ENCODE measurements around the gene IL12RB2. TPM values are rescaled to one million over a fixed set of nuclear protein-coding genes. Genes with fewer than 3 reads are reported as not detected.

IL12RB2 gene
- total RNA-seq, 1 experiment from 2014 or later: 0.22 TPM

GRCh38 chr1:67308136-67308535, 463 bp downstream of the IL12RB2 start (continued):
- TF ChIP-seq CTCF (IDR thresholded peaks at IDR 0.05 in 2 of 3, conservative IDR thresholded peaks at IDR 0.05 in 1 of 3; ENCODE audit: borderline replicate concordance in 1 of 3, insufficient read depth in 1 of 3, low read depth in 2 of 3, low read length in 2 of 3) (no peak), SIN3A (IDR thresholded peaks at IDR 0.05; ENCODE audit: low read depth) (no peak), MAX (IDR thresholded peaks at IDR 0.05) (no peak)

GRCh38 chr1:67312615-67313014, 4.9 kb downstream of the IL12RB2 start:
- BruUV-seq (replicated peaks): no TSS peak
- Histone ChIP-seq H3K79me2 (ENCODE audit: insufficient read depth, low read length) (no peaks in the 10 kb centered on the region), H3K36me3 (ENCODE audit: control insufficient read depth in 1 of 2, insufficient read depth in 2 of 2, low read length in 2 of 2) (no peaks in the 10 kb centered on the region), H3K4me2 (ENCODE audit: low read length) (no peak overlapping the region), H3K27ac (ENCODE audit: low read depth, low read length) (no peak overlapping the region), H3K4me1 (ENCODE audit: control insufficient read depth in 1 of 2, insufficient read depth in 2 of 2, low read length in 2 of 2) (no peaks in the 10 kb centered on the region), H3K9ac (ENCODE audit: low read length) (no peak overlapping the region), H4K20me1 (ENCODE audit: insufficient read depth) (no peaks in the 10 kb centered on the region), H3K4me3 (replicated peaks in 1 of 2; ENCODE audit: low read depth in 1 of 2, low read length in 2 of 2) (no peak overlapping the region), H3K9me3 (ENCODE audit: control insufficient read depth in 1 of 2, insufficient read depth in 1 of 2, low read depth in 1 of 2, low read length in 2 of 2) (no peaks in the 10 kb centered on the region), H3K9me2 (ENCODE audit: insufficient read depth) (no peaks in the 10 kb centered on the region), H2AFZ (ENCODE audit: low read depth, low read length, poor library complexity, severe bottlenecking) (no peak overlapping the region), H3K27me3 (ENCODE audit: insufficient read depth, low read length) (no peaks in the 10 kb centered on the region)
- ChIA-PET POLR2A (no interaction called here), CTCF (no interaction called here), RAD21 (ENCODE audit: low non-redundant PET in 1 of 2, low total read pairs in 2 of 2, uncharacterized antibody in 2 of 2, unreplicated experiment in 2 of 2) (no interaction called here)
- no peak for DNase-seq (ENCODE audit: low read depth, low spot score)
- ATAC-seq: no peak
- TF ChIP-seq SIN3A (IDR thresholded peaks at IDR 0.05; ENCODE audit: low read depth) (no peak), REST (IDR thresholded peaks at IDR 0.05; ENCODE audit: low read depth) (no peak), YY1 (IDR thresholded peaks at IDR 0.05; ENCODE audit: extremely low read depth, insufficient replicate concordance, low read depth, low read length) (no peak), EZH2 (IDR thresholded peaks at IDR 0.05) (no peak), ELF1 (IDR thresholded peaks at IDR 0.05; ENCODE audit: borderline replicate concordance, low read depth) (no peak), JUND (IDR thresholded peaks at IDR 0.05) (no peak), CTCF (IDR thresholded peaks at IDR 0.05 in 2 of 3, conservative IDR thresholded peaks at IDR 0.05 in 1 of 3; ENCODE audit: borderline replicate concordance in 1 of 3, insufficient read depth in 1 of 3, low read depth in 2 of 3, low read length in 2 of 3) (no peak), POLR2A (IDR thresholded peaks at IDR 0.05; ENCODE audit: borderline replicate concordance, extremely low read depth, insufficient read depth, insufficient read length) (no peak), ATF3 (IDR thresholded peaks at IDR 0.05) (no peak), POLR2AphosphoS5 (IDR thresholded peaks at IDR 0.05; ENCODE audit: low read depth, low read length) (no peak), ZBTB33 (IDR thresholded peaks at IDR 0.05; ENCODE audit: extremely low read depth, insufficient replicate concordance, low read length) (no peak)
- intact Hi-C loops (cut with micrococcal nuclease): no loop called here
